Neural cell (in vitro differentiated cells): ENCODE results near the gene SFRP5.

Experiments used
- EP300 ChIP-seq: fragments of 450-650 bp; conservative IDR thresholded peaks from 2 replicates; pipeline ENCODE4 v1.6.1; 2014; ENCODE audit warnings: antibody characterized with exemption, mild to moderate bottlenecking, moderate library complexity; ENCODE audit not compliant: poor library complexity, severe bottlenecking
- EZH2 ChIP-seq: fragments of 200-600, 300-800 bp; shearing (Covaris generic), sonication (generic); IDR thresholded peaks from 2 replicates; pipeline ENCODE4 v1.6.1; 2014; ENCODE audit warnings: antibody characterized with exemption, low read length, borderline replicate concordance, mild to moderate bottlenecking; ENCODE audit not compliant: insufficient read depth, poor library complexity, severe bottlenecking
- MXI1 ChIP-seq: fragments of 450-650 bp; conservative IDR thresholded peaks from 2 replicates; pipeline ENCODE4 v1.6.1; 2014; ENCODE audit warnings: antibody characterized with exemption, mild to moderate bottlenecking; ENCODE audit not compliant: poor library complexity, severe bottlenecking
- POLR2AphosphoS5 ChIP-seq: IDR thresholded peaks from 2 replicates; pipeline ENCODE4 v1.6.1; 2012
- RAD21 ChIP-seq: fragments of 450-650 bp; conservative IDR thresholded peaks from 2 replicates; pipeline ENCODE4 v1.6.1; 2014; ENCODE audit warnings: antibody characterized with exemption, mild to moderate bottlenecking, moderate library complexity
- REST ChIP-seq: IDR thresholded peaks from 2 replicates; pipeline ENCODE4 v1.6.1; 2012; ENCODE audit warnings: borderline replicate concordance
- SMC3 ChIP-seq: fragments of 450-650 bp; conservative IDR thresholded peaks from 2 replicates; pipeline ENCODE4 v1.6.1; 2014; ENCODE audit warnings: antibody characterized with exemption, mild to moderate bottlenecking, moderate library complexity; ENCODE audit not compliant: poor library complexity
- TAF1 ChIP-seq: IDR thresholded peaks from 2 replicates; pipeline ENCODE4 v1.6.1; 2012; ENCODE audit warnings: low read depth
- TF ChIP-seq, protein P1 (sequence below): fragments of 450-650 bp; IDR thresholded peaks from 2 replicates; pipeline ENCODE4 v1.5.1; 2014; ENCODE audit warnings: antibody characterized with exemption, mild to moderate bottlenecking, moderate library complexity; ENCODE audit not compliant: poor library complexity, severe bottlenecking

- TF ChIP-seq, protein P1, sequence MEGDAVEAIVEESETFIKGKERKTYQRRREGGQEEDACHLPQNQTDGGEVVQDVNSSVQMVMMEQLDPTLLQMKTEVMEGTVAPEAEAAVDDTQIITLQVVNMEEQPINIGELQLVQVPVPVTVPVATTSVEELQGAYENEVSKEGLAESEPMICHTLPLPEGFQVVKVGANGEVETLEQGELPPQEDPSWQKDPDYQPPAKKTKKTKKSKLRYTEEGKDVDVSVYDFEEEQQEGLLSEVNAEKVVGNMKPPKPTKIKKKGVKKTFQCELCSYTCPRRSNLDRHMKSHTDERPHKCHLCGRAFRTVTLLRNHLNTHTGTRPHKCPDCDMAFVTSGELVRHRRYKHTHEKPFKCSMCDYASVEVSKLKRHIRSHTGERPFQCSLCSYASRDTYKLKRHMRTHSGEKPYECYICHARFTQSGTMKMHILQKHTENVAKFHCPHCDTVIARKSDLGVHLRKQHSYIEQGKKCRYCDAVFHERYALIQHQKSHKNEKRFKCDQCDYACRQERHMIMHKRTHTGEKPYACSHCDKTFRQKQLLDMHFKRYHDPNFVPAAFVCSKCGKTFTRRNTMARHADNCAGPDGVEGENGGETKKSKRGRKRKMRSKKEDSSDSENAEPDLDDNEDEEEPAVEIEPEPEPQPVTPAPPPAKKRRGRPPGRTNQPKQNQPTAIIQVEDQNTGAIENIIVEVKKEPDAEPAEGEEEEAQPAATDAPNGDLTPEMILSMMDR, result no peak
- no peak for TF ChIP-seq EP300
- no peak for TF ChIP-seq EZH2
- TF ChIP-seq REST, result no peak
- TF ChIP-seq MXI1, result no peak
- TF ChIP-seq RAD21, result no peak
- no peak for TF ChIP-seq SMC3
- no peak for TF ChIP-seq TAF1
- no peak for TF ChIP-seq POLR2AphosphoS5
Measured at GRCh38 chr10:97762056-97762455, 9.7 kb downstream of the SFRP5 start.
